Measurements from ENCODE around the gene KCTD2.
A peak's percentile ranks its signal among the peaks of the same experiment; 100 is the strongest.

Gene KCTD2

DNA sequence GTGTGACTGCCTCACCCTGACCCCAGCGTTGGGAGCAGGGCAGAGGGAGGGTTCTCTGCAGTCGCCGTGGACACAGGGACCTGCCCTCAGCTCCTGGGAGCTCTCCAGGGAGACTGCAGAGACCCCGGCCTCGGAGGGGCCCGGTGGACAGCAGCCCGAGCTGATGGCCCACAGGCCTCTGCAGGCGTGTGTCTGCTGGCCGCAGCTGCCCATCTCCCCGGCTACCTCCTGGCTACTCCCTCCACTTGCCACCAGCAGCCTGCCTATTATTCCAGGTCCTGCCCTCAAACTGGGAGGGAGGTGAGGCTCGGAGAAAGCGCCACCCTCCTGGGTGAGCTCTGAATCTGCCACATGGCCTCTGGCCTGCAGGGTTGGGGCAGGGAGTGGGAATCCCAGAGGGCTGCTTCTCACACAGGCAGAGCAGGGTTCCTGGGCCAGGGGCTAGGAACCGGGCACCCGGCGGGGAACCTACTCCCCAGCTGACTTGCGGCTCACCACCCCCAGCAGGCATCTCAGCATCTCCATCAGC lies 47.9 kb downstream of the KCTD2 start:
- H3K27me3 ChIP-seq (ENCODE audit: control insufficient read depth, insufficient read depth, low read length): no peaks in the 10 kb centered on the region
- peaks cover 14% of the 10 kb centered on the region for H3K4me1 ChIP-seq (ENCODE audit: control insufficient read depth, insufficient read depth, low read length)
- no peaks in the 10 kb centered on the region for H3K36me3 ChIP-seq (ENCODE audit: insufficient read depth, low read length)
- no peak overlapping the region for H3K4me2 ChIP-seq (ENCODE audit: low read length)
- H3K9ac ChIP-seq (ENCODE audit: low read depth, low read length): no peak overlapping the region
- H3K4me3 ChIP-seq (ENCODE audit: low read length): no peak overlapping the region
- H3K9me3 ChIP-seq (replicated peaks; ENCODE audit: low read length): no peaks in the 10 kb centered on the region

DNA sequence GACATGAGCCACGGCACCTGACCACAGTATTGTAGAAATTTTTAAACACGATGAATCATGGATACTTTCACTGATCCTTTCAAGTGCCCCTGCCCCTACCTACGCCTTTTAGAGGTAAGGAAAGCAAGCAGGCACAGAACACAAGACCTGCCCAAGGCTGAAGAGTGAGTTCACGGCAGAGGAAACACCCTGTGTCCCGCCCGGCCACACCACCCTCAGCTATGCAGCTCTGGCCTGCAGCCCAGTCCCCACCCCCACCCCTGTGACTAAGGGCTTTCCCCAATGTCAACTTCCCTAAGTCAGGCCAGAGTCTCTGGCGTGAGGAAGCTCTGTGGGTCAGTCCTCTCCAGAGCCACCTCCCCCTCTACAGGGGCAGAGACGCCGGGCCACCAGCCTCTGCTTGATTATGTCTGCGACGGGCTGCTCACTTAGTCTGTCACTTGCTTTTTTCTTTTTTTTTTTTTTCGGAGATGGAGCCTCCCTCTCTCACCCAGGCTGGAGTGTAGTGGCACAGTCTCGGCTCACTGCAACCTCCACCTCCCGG lies 49.1 kb downstream of the KCTD2 start:
- no peak overlapping the region for H3K9ac ChIP-seq (ENCODE audit: low read depth, low read length)
- H3K4me3 ChIP-seq (ENCODE audit: low read length): peak overlapping the region; percentile 27
- H3K4me2 ChIP-seq (ENCODE audit: low read length): peak overlapping the region; percentile 50
- H3K36me3 ChIP-seq (ENCODE audit: insufficient read depth, low read length): no peaks in the 10 kb centered on the region
- peaks cover 10% of the 10 kb centered on the region for H3K4me1 ChIP-seq (ENCODE audit: control insufficient read depth, insufficient read depth, low read length)
- H3K9me3 ChIP-seq (replicated peaks; ENCODE audit: low read length): no peaks in the 10 kb centered on the region
- H3K27me3 ChIP-seq (ENCODE audit: control insufficient read depth, insufficient read depth, low read length): peaks cover 3% of the 10 kb centered on the region

DNA sequence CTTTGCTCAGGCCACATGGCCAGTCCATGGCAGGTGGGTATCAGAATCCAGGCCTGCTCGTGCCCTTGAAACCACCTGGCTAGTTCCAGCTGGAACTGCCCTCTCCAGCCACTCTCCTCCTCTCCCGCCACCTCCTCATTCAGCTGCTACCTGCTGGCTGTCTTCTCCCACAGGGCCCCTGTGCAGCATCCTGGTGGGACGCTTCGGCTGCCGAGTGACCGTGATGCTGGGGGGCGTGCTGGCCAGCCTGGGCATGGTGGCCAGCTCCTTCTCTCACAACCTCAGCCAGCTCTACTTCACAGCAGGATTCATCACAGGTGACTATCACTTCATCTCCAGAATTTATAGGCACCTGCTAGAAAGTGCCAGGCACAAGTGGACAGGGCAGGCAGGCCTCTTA lies 50.8 kb downstream of the KCTD2 start:
- Histone ChIP-seq H3K36me3 (ENCODE audit: insufficient read depth, low read length) (no peaks in the 10 kb centered on the region), H3K27me3 (ENCODE audit: control insufficient read depth, insufficient read depth, low read length) (peaks cover 8% of the 10 kb centered on the region), H3K9me3 (replicated peaks; ENCODE audit: low read length) (no peaks in the 10 kb centered on the region), H3K4me1 (ENCODE audit: control insufficient read depth, insufficient read depth, low read length) (peaks cover 8% of the 10 kb centered on the region), H3K4me3 (ENCODE audit: low read length) (no peak overlapping the region), H3K9ac (ENCODE audit: low read depth, low read length) (no peak overlapping the region), H3K4me2 (ENCODE audit: low read length) (no peak overlapping the region)

DNA sequence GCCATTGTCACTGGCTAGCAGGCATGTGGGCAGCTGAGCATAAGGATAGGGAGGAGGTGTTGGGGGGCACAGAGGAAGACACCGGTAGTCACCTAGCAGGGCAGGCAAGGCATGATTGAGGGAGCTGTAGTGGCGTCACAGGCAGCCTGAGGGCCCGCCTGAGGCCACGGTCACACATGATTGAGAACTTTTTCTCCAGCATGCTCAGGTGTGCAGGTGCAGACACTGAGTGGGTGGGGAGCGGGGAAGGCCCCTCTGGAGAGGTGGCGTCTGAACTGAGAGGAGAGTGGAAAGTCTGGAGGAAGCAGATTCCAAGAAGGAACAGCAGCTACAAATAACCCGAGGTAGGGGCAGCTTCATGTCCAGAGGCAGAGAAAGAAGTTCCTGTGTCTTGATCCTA lies 51.8 kb downstream of the KCTD2 start:
- no peak overlapping the region for H3K9ac ChIP-seq (ENCODE audit: low read depth, low read length)
- no peaks in the 10 kb centered on the region for H3K36me3 ChIP-seq (ENCODE audit: insufficient read depth, low read length)
- H3K4me3 ChIP-seq (ENCODE audit: low read length): no peak overlapping the region
- peaks cover 8% of the 10 kb centered on the region for H3K4me1 ChIP-seq (ENCODE audit: control insufficient read depth, insufficient read depth, low read length)
- peaks cover 8% of the 10 kb centered on the region for H3K27me3 ChIP-seq (ENCODE audit: control insufficient read depth, insufficient read depth, low read length)
- no peak overlapping the region for H3K4me2 ChIP-seq (ENCODE audit: low read length)
- no peaks in the 10 kb centered on the region for H3K9me3 ChIP-seq (replicated peaks; ENCODE audit: low read length)

DNA sequence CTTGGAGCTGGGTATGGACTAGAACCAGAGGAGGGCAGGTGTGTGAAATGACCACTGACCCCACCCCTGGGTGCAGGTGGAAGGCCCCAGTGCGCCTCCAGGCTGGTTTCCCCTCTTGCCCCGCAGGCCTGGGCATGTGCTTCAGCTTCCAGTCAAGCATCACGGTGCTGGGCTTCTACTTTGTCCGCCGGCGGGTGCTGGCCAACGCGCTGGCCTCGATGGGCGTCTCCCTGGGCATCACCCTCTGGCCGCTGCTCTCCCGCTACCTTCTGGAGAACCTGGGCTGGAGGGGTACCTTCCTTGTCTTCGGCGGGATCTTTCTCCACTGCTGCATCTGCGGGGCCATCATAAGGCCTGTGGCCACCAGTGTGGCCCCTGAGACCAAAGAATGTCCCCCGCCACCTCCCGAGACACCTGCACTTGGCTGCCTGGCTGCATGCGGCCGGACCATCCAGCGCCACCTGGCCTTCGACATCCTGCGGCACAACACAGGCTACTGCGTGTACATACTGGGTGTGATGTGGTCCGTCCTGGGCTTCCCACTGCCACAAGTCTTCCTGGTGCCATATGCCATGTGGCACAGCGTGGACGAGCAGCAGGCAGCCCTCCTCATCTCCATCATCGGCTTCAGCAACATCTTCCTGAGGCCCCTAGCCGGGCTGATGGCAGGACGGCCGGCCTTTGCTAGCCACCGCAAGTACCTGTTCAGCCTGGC lies 53.0 kb downstream of the KCTD2 start:
- Histone ChIP-seq H3K4me3 (ENCODE audit: low read length) (no peak overlapping the region), H3K4me2 (ENCODE audit: low read length) (no peak overlapping the region), H3K27me3 (ENCODE audit: control insufficient read depth, insufficient read depth, low read length) (peaks cover 11% of the 10 kb centered on the region), H3K9ac (ENCODE audit: low read depth, low read length) (no peak overlapping the region), H3K4me1 (ENCODE audit: control insufficient read depth, insufficient read depth, low read length) (peaks cover 8% of the 10 kb centered on the region), H3K9me3 (replicated peaks; ENCODE audit: low read length) (no peaks in the 10 kb centered on the region), H3K36me3 (ENCODE audit: insufficient read depth, low read length) (no peaks in the 10 kb centered on the region)

DNA sequence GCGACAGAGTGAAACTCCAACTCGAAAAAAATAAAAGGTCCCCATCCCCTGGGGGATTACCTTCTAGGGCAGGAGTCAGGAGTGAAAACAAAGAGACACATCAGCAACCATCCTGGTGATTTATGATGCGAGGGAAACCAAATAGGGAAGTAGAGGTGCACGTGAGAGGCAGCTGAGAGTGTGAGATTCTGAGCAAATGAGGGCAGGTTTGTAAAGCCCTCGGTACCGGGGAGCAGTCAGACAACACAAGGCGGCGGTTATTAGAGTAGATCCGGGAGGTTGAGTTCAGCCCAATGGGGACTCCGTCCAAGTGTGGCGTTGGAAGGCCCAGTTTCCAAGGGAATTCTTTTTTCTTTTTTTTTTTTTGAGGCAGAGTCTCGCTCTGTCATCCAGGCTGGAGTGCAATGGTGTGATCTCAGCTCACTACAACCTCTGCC lies 55.4 kb downstream of the KCTD2 start:
- H3K4me1 ChIP-seq (ENCODE audit: control insufficient read depth, insufficient read depth, low read length): no peaks in the 10 kb centered on the region
- no peak overlapping the region for H3K4me3 ChIP-seq (ENCODE audit: low read length)
- H3K27me3 ChIP-seq (ENCODE audit: control insufficient read depth, insufficient read depth, low read length): peaks cover 15% of the 10 kb centered on the region
- no peak overlapping the region for H3K4me2 ChIP-seq (ENCODE audit: low read length)
- H3K9me3 ChIP-seq (replicated peaks; ENCODE audit: low read length): no peaks in the 10 kb centered on the region
- no peaks in the 10 kb centered on the region for H3K36me3 ChIP-seq (ENCODE audit: insufficient read depth, low read length)
- H3K9ac ChIP-seq (ENCODE audit: low read depth, low read length): no peak overlapping the region

DNA sequence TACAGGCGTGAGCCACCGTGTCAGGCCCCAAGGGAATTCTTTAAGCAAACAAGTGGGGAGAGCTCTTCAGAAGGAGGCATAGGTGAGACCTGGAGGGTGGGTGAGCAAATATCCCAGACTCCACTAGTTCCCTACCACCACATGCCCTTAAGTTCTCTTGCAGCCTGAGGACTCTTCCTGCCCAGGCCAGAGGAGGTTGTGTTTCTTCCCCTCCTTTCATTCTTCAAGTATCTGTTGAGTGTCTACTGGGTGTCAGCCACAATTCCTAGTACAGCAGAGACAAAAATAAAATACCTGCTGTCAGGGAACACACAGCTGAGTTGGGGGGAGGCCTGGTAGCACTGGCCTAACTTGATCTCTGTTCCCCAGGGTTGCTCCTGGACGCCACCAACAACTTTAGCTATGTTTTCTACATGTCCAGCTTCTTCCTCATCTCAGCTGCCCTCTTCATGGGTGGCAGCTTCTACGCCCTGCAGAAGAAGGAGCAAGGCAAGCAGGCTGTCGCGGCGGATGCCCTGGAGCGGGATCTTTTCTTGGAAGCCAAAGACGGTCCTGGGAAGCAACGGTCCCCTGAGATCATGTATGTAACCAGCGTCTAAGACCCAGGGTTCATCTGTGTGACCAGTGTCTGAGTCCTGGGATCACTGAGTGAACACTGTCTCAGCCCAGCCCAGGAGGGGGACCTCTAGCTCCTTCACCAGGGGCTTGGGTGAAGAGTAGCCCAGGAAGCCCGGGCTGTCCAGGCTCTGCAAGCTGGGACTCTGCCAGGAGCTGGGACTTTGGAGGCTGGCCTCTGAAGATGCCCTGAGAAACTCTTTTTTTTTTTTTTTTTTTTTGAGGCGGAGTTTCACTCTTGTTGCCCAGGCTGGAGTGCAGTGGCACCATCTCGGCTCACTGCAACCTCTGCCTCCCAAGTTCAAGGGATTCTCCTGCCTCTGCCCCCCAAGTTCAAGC lies 56.9 kb downstream of the KCTD2 start:
- no peaks in the 10 kb centered on the region for H3K36me3 ChIP-seq (ENCODE audit: insufficient read depth, low read length)

DNA sequence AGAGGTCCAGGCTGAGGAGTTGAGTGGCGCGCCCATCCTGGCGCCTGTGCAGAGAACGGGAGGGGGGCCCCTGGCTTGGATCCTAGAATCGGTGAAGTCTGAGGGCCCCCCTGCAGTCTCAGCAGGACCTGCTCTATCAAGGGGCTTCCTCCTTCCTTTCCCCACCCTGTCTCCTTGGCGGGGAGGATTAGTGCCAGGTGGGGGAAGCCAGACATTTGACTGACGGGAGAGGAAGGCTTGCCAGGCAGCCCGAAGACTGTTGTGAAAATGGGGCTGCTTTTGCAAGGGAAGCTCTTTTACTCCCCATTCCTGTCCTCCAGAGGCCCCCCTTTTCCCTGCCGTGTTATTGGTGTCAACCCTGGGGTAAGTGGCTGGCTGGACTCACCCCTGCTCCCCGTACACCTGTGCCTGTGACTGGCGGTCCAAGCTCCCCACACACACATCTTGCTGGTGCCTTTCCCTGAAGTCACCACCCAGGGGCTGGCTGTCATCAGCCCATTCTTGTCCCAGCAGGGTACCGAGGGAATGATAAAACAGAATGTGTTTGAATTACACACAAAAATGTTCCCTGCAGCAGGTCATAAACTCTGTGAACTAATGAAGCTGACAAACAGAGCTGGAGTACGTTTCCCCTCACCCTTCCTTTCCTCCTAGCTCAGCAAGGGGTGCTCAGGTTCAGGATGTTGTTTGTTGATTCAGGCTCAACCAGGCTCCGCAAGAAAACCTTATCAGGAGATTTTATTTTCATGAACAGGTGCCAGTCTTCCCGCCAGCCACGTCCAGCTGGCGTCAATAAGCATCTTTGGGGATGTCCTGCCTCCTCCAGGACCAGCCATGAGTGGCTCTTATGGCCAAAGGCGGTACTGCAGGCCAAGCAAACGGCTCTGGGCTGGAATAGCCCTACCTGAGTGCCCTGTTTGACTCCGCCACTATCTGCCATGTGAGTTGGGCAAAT lies 58.4 kb downstream of the KCTD2 start:
- peaks cover 9% of the 10 kb centered on the region for H3K4me1 ChIP-seq (ENCODE audit: control insufficient read depth, insufficient read depth, low read length)
- no peak overlapping the region for H3K4me2 ChIP-seq (ENCODE audit: low read length)
- no peaks in the 10 kb centered on the region for H3K36me3 ChIP-seq (ENCODE audit: insufficient read depth, low read length)
- H3K9me3 ChIP-seq (replicated peaks; ENCODE audit: low read length): no peaks in the 10 kb centered on the region
- H3K9ac ChIP-seq (ENCODE audit: low read depth, low read length): no peak overlapping the region
- H3K27me3 ChIP-seq (ENCODE audit: control insufficient read depth, insufficient read depth, low read length): peaks cover 15% of the 10 kb centered on the region
- no peak overlapping the region for H3K4me3 ChIP-seq (ENCODE audit: low read length)

More for the DNA sequence above, 56.9 kb downstream of the KCTD2 start:
- no peak overlapping the region for H3K9ac ChIP-seq (ENCODE audit: low read depth, low read length)
- no peak overlapping the region for H3K4me2 ChIP-seq (ENCODE audit: low read length)
- no peaks in the 10 kb centered on the region for H3K4me1 ChIP-seq (ENCODE audit: control insufficient read depth, insufficient read depth, low read length)
- no peak overlapping the region for H3K4me3 ChIP-seq (ENCODE audit: low read length)
- no peaks in the 10 kb centered on the region for H3K9me3 ChIP-seq (replicated peaks; ENCODE audit: low read length)
- peaks cover 15% of the 10 kb centered on the region for H3K27me3 ChIP-seq (ENCODE audit: control insufficient read depth, insufficient read depth, low read length)

DNA sequence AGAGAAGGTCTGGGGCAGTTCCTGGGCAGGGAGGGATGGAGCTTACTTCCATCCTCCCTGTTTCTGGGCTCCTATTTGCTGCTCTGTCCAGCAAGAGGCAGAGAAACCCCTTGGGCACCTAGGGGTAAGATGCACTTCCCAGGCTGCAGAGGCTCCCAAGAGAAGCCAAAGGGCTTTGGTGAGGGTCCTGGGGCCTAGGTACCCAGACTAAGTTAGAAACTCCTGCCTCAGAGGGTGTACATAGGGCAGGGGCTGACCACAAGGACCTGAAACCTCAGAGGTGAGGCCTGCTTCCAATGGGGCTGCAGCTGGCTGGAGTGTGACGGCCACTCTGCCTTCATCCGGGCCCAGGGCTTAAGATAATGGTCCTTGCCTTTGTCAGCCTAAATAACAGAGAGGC lies 61.2 kb downstream of the KCTD2 start:
- Histone ChIP-seq H3K9ac (ENCODE audit: low read depth, low read length) (no peak overlapping the region), H3K27me3 (ENCODE audit: control insufficient read depth, insufficient read depth, low read length) (peaks cover 7% of the 10 kb centered on the region), H3K36me3 (ENCODE audit: insufficient read depth, low read length) (no peaks in the 10 kb centered on the region), H3K9me3 (replicated peaks; ENCODE audit: low read length) (no peaks in the 10 kb centered on the region), H3K4me2 (ENCODE audit: low read length) (no peak overlapping the region), H3K4me3 (ENCODE audit: low read length) (no peak overlapping the region), H3K4me1 (ENCODE audit: control insufficient read depth, insufficient read depth, low read length) (peaks cover 14% of the 10 kb centered on the region)

DNA sequence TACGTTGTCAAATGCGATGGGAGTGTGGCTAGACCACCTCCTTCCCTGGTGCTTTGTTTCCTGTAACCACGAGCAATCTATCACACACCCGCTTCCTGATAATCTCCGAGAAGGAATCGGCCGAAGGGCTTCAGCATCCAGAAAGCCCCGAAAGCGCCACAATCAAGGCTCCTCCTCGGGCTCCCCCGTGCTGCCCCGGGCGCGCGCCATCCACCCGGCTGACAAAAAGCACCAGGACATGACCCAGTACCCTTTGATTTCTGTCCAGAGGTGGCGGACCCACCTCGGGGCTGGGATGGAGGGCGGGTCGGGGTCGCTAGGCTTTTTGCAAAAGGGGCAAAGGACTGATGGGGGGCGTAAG lies 62.0 kb downstream of the KCTD2 start:
- no peak overlapping the region for H3K9ac ChIP-seq (ENCODE audit: low read depth, low read length)
- H3K4me1 ChIP-seq (ENCODE audit: control insufficient read depth, insufficient read depth, low read length): peaks cover 18% of the 10 kb centered on the region
- no peaks in the 10 kb centered on the region for H3K9me3 ChIP-seq (replicated peaks; ENCODE audit: low read length)
- peak overlapping the region; percentile 97 for H3K4me2 ChIP-seq (ENCODE audit: low read length)
- no peaks in the 10 kb centered on the region for H3K36me3 ChIP-seq (ENCODE audit: insufficient read depth, low read length)
- peak overlapping the region; percentile 86 for H3K4me3 ChIP-seq (ENCODE audit: low read length)
- H3K27me3 ChIP-seq (ENCODE audit: control insufficient read depth, insufficient read depth, low read length): peaks cover 7% of the 10 kb centered on the region

Data from skeletal muscle satellite cell (primary cell).